ENCODE measurements around the gene CCDC197.

CCDC197 gene

DNA sequence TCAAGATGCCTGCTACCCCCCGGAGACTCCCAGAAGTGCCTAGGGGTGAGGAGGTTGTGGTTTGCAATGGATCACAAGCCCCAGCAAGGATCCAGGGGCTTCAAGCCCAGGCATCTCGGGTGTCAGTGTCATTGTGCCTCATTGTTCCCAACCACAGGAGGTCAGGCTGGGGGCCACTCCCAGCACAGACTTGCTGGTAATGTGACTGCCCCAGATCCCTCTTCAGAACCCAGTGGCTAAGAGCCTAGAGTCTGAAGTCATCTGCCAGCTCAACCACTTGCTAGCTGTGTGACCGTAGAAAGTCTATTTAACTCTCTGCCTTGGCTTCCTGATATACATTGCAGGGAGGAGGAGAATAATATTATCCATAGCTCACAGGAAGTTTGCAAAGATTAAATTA is 13.0 kb upstream of the CCDC197 start:
- H3K27me3 ChIP-seq (ENCODE audit: insufficient read depth, low read length), result no peaks in the 10 kb centered on the region
- H3K27ac ChIP-seq (ENCODE audit: low read length), result no peak overlapping the region
- H3K9ac ChIP-seq (ENCODE audit: low read depth, low read length), result no peak overlapping the region
- peaks cover 4% of the 10 kb centered on the region; the same call in 1 of the 2 replicates for H3K4me1 ChIP-seq (ENCODE audit: insufficient read depth, low read length)
- H3K4me3 ChIP-seq (ENCODE audit: low read length), result no peak overlapping the region
- no peaks in the 10 kb centered on the region for H3K36me3 ChIP-seq (ENCODE audit: insufficient read depth, low read depth, low read length)
- H3K9me3 ChIP-seq (ENCODE audit: insufficient read depth, low read depth, low read length), result no peaks in the 10 kb centered on the region

DNA sequence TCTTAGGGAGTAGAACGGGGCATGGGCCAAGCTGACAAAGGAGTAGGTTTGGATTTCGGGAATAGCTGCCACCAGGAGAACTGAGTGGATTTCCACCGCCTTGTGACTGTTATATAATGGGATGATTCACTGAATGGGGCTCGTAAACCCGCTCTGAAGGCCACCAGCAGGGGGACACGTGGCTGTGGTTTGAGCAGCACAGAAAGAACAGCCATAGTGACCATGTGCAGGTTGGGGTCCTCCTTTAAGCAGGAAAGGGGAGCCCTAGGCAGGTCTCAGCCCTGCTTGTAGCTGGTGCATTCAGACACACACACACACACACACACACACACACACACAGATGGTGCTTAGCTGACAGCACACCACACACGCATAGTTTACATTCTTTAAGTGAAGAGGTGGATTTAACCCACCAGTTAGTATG is 12.1 kb upstream of the CCDC197 start:
- H3K9ac ChIP-seq (ENCODE audit: low read depth, low read length), result no peak overlapping the region
- H3K36me3 ChIP-seq (ENCODE audit: insufficient read depth, low read depth, low read length), result no peaks in the 10 kb centered on the region
- H3K4me3 ChIP-seq (ENCODE audit: low read length), result no peak overlapping the region
- H3K27ac ChIP-seq (ENCODE audit: low read length), result no peak overlapping the region
- H3K9me3 ChIP-seq (ENCODE audit: insufficient read depth, low read depth, low read length), result no peaks in the 10 kb centered on the region
- H3K4me1 ChIP-seq (ENCODE audit: insufficient read depth, low read length), result peaks cover 4% of the 10 kb centered on the region; the same call in 1 of the 2 replicates
- no peaks in the 10 kb centered on the region for H3K27me3 ChIP-seq (ENCODE audit: insufficient read depth, low read length)

- no peaks in the 10 kb centered on the region for H3K9me3 ChIP-seq (ENCODE audit: insufficient read depth, low read depth, low read length)
- H3K4me3 ChIP-seq (ENCODE audit: low read length), result no peak overlapping the region
- H3K9ac ChIP-seq (ENCODE audit: low read depth, low read length), result no peak overlapping the region
- peaks cover 4% of the 10 kb centered on the region; the same call in 1 of the 2 replicates for H3K4me1 ChIP-seq (ENCODE audit: insufficient read depth, low read length)
- H3K27me3 ChIP-seq (ENCODE audit: insufficient read depth, low read length), result no peaks in the 10 kb centered on the region
- H3K27ac ChIP-seq (ENCODE audit: low read length), result no peak overlapping the region
- H3K36me3 ChIP-seq (ENCODE audit: insufficient read depth, low read depth, low read length), result no peaks in the 10 kb centered on the region
These were observed 10.1 kb upstream of the CCDC197 start for GRCh38 chr14:93986955-93987354.

GRCh38 chr14:93987376-93987775 is 9.7 kb upstream of the CCDC197 start:
- Histone ChIP-seq H3K9ac (ENCODE audit: low read depth, low read length) (no peak overlapping the region), H3K4me1 (ENCODE audit: insufficient read depth, low read length) (peaks cover 4% of the 10 kb centered on the region; the same call in 1 of the 2 replicates), H3K36me3 (ENCODE audit: insufficient read depth, low read depth, low read length) (no peaks in the 10 kb centered on the region), H3K4me3 (ENCODE audit: low read length) (no peak overlapping the region), H3K27me3 (ENCODE audit: insufficient read depth, low read length) (no peaks in the 10 kb centered on the region), H3K9me3 (ENCODE audit: insufficient read depth, low read depth, low read length) (no peaks in the 10 kb centered on the region), H3K27ac (ENCODE audit: low read length) (no peak overlapping the region)

GRCh38 chr14:93987815-93988476 is 9.2 kb upstream of the CCDC197 start:
- no peaks in the 10 kb centered on the region for H3K27me3 ChIP-seq (ENCODE audit: insufficient read depth, low read length)
- H3K4me1 ChIP-seq (ENCODE audit: insufficient read depth, low read length), result peaks cover 4% of the 10 kb centered on the region; the same call in 1 of the 2 replicates
- H3K27ac ChIP-seq (ENCODE audit: low read length), result no peak overlapping the region
- no peaks in the 10 kb centered on the region for H3K9me3 ChIP-seq (ENCODE audit: insufficient read depth, low read depth, low read length)
- H3K4me3 ChIP-seq (ENCODE audit: low read length), result no peak overlapping the region
- no peaks in the 10 kb centered on the region for H3K36me3 ChIP-seq (ENCODE audit: insufficient read depth, low read depth, low read length)
- H3K9ac ChIP-seq (ENCODE audit: low read depth, low read length), result no peak overlapping the region

DNA sequence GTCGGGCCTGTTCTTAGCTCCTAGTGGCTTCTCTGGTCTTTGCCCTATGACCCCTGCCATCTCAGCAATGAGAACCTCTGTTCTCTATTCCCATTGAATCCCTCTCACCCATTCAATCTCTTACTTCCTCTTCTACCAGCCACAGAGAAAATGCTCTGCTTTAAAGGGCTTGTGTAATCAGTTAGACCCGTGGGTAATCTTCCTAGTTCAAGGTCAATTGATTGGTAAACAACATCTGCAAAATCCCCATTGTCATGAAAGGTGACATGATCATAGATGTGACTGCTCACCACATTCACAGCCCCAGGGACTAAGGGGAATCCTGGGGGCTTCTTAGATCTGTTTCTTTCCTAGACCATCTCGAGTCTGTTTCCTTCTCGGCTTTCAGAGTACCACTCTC is 7.2 kb upstream of the CCDC197 start:
- Histone ChIP-seq H3K36me3 (ENCODE audit: insufficient read depth, low read depth, low read length) (no peaks in the 10 kb centered on the region), H3K4me1 (ENCODE audit: insufficient read depth, low read length) (no peaks in the 10 kb centered on the region; the same call in 1 of the 2 replicates), H3K9ac (ENCODE audit: low read depth, low read length) (no peak overlapping the region), H3K27ac (ENCODE audit: low read length) (no peak overlapping the region), H3K9me3 (ENCODE audit: insufficient read depth, low read depth, low read length) (no peaks in the 10 kb centered on the region), H3K4me3 (ENCODE audit: low read length) (no peak overlapping the region), H3K27me3 (ENCODE audit: insufficient read depth, low read length) (no peaks in the 10 kb centered on the region)

GRCh38 chr14:93991212-93991611 is 5.9 kb upstream of the CCDC197 start:
- H3K36me3 ChIP-seq (ENCODE audit: insufficient read depth, low read depth, low read length), result no peaks in the 10 kb centered on the region
- H3K27ac ChIP-seq (ENCODE audit: low read length), result no peak overlapping the region
- no peaks in the 10 kb centered on the region for H3K9me3 ChIP-seq (ENCODE audit: insufficient read depth, low read depth, low read length)
- H3K27me3 ChIP-seq (ENCODE audit: insufficient read depth, low read length), result no peaks in the 10 kb centered on the region
- peaks cover 3% of the 10 kb centered on the region; the same call in 1 of the 2 replicates for H3K4me1 ChIP-seq (ENCODE audit: insufficient read depth, low read length)
- H3K9ac ChIP-seq (ENCODE audit: low read depth, low read length), result no peak overlapping the region
- no peak overlapping the region for H3K4me3 ChIP-seq (ENCODE audit: low read length)

DNA sequence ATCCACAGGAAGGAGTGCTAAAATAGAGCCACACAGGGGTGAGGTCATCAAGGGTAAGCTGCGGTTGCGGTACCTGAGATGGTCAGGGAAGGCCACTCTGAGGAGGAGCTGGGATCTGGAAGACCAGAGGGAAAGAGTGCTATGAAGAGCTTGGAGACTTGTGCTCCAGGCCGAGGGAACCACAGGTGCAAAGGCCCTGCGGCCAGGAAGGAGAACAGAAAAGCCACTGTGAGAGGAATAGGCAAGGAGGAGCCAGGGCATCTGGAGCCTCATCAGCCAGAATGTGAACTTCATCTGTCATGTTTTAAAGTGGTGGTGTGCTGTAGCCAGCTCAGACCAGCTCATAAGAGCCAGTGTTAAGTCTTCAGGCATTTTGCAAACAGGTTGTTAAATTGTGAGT is 5.5 kb upstream of the CCDC197 start:
- no peaks in the 10 kb centered on the region for H3K9me3 ChIP-seq (ENCODE audit: insufficient read depth, low read depth, low read length)
- H3K27ac ChIP-seq (ENCODE audit: low read length), result no peak overlapping the region
- H3K27me3 ChIP-seq (ENCODE audit: insufficient read depth, low read length), result no peaks in the 10 kb centered on the region
- H3K4me1 ChIP-seq (ENCODE audit: insufficient read depth, low read length), result peaks cover 3% of the 10 kb centered on the region; the same call in 1 of the 2 replicates
- no peak overlapping the region for H3K9ac ChIP-seq (ENCODE audit: low read depth, low read length)
- no peaks in the 10 kb centered on the region for H3K36me3 ChIP-seq (ENCODE audit: insufficient read depth, low read depth, low read length)
- H3K4me3 ChIP-seq (ENCODE audit: low read length), result no peak overlapping the region

DNA sequence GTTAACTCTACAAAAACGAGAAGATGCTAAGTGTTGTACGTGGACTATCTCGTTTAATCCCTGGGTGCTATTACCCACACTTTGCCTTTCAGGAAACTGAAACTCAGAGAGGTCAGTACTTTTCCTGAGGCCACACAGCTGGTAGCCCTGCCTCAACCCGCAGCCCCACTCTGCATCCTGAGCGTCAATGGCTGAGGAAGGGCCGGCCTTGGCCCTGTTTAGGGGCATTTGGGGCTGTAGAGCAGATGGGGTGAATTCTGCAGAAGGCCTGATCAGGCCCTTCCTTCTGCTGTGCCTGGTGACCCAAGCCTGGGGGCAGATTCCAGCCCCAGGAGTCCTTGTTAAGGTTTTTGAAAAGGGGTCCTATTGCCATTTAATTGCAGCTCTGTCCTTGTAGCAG is 3.7 kb upstream of the CCDC197 start:
- Histone ChIP-seq H3K36me3 (ENCODE audit: insufficient read depth, low read depth, low read length) (no peaks in the 10 kb centered on the region), H3K4me3 (ENCODE audit: low read length) (no peak overlapping the region), H3K27ac (ENCODE audit: low read length) (no peak overlapping the region), H3K9ac (ENCODE audit: low read depth, low read length) (no peak overlapping the region), H3K9me3 (ENCODE audit: insufficient read depth, low read depth, low read length) (no peaks in the 10 kb centered on the region), H3K27me3 (ENCODE audit: insufficient read depth, low read length) (no peaks in the 10 kb centered on the region), H3K4me1 (ENCODE audit: insufficient read depth, low read length) (peaks cover 3% of the 10 kb centered on the region; the same call in 1 of the 2 replicates)

- H3K36me3 ChIP-seq (ENCODE audit: insufficient read depth, low read depth, low read length), result no peaks in the 10 kb centered on the region
- H3K4me3 ChIP-seq (ENCODE audit: low read length), result no peak overlapping the region
- H3K9ac ChIP-seq (ENCODE audit: low read depth, low read length), result no peak overlapping the region
- no peak overlapping the region for H3K27ac ChIP-seq (ENCODE audit: low read length)
- H3K9me3 ChIP-seq (ENCODE audit: insufficient read depth, low read depth, low read length), result no peaks in the 10 kb centered on the region
- peaks cover 3% of the 10 kb centered on the region; the same call in 1 of the 2 replicates for H3K4me1 ChIP-seq (ENCODE audit: insufficient read depth, low read length)
- H3K27me3 ChIP-seq (ENCODE audit: insufficient read depth, low read length), result no peaks in the 10 kb centered on the region
These were observed 2.0 kb upstream of the CCDC197 start for GRCh38 chr14:93994919-93995682.

DNA sequence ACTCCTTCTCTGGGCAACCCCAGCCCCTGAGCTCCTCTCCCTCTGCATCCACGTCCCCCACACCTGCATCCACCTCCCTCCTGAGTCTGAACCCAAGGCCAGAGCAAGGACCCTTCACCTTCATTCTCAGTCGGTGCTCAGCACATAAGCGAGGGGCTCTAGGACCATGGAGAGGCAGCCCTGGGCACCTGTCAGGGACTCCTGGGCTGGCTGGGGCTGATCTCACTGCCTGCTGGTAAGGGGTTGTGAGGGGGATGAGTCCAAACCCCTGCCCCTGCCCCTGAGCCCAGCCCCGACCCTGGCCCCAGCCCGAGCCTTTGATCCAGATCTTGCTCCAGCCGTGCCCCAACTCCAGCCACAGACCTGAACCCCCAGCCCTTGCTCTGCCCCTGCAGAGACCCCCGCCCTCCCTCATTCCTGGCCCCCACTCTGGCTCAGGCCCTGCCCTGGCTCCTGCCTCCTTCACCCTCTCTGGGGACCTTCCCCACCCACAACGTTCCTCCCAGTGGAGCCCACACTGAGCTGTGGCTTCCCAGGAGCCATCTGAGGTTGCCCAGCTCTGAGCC is 888 bp upstream of the CCDC197 start:
- no peak overlapping the region for H3K27ac ChIP-seq (ENCODE audit: low read length)
- no peak overlapping the region for H3K4me3 ChIP-seq (ENCODE audit: low read length)
- no peaks in the 10 kb centered on the region for H3K36me3 ChIP-seq (ENCODE audit: insufficient read depth, low read depth, low read length)
- peaks cover 3% of the 10 kb centered on the region for H3K27me3 ChIP-seq (ENCODE audit: insufficient read depth, low read length)
- H3K4me1 ChIP-seq (ENCODE audit: insufficient read depth, low read length), result peaks cover 3% of the 10 kb centered on the region; the same call in 1 of the 2 replicates
- no peak overlapping the region for H3K9ac ChIP-seq (ENCODE audit: low read depth, low read length)
- no peaks in the 10 kb centered on the region for H3K9me3 ChIP-seq (ENCODE audit: insufficient read depth, low read depth, low read length)
